H9 (cell line): ENCODE data around the gene DMBT1. TPM values are rescaled to one million over a fixed set of nuclear protein-coding genes. Genes with fewer than 3 reads are reported as not detected.

Source experiments
- DNase-seq: peaks from one replicate; pipeline ENCODE4 v3.0.0-alpha.2; 2017
- H2AFZ ChIP-seq: one replicate; pipeline ENCODE4 v1.6.1; 2013; ENCODE audit warnings: mild to moderate bottlenecking, low read length, control low read depth, moderate library complexity
- H2AK5ac ChIP-seq: 2 replicates; pipeline ENCODE4 v1.6.1; 2013; ENCODE audit warnings: low read length, control low read depth, mixed read lengths; ENCODE audit not compliant: insufficient read length
- H2BK120ac ChIP-seq: one replicate; pipeline ENCODE4 v1.6.1; 2013; ENCODE audit warnings: low read depth, mild to moderate bottlenecking, low read length, control low read depth, inconsistent platforms; ENCODE audit not compliant: poor library complexity, severe bottlenecking
- H2BK12ac ChIP-seq: 2 replicates; pipeline ENCODE4 v1.6.1; 2013; ENCODE audit warnings: low read length, control low read depth, mixed read lengths, low read depth; ENCODE audit not compliant: insufficient read length
- H2BK15ac ChIP-seq: 2 replicates; pipeline ENCODE4 v1.6.1; 2013; ENCODE audit warnings: low read depth, low read length, control low read depth
- H2BK20ac ChIP-seq: one replicate; pipeline ENCODE4 v1.6.1; 2013; ENCODE audit warnings: low read depth, mild to moderate bottlenecking, low read length, control low read depth, inconsistent platforms; ENCODE audit not compliant: poor library complexity, severe bottlenecking
- H2BK5ac ChIP-seq: 2 replicates; pipeline ENCODE4 v1.6.1; 2013; ENCODE audit warnings: low read length, control low read depth, mixed read lengths; ENCODE audit not compliant: insufficient read length
- H3K14ac ChIP-seq: 2 replicates; pipeline ENCODE4 v1.6.1; 2013; ENCODE audit warnings: low read length, control low read depth; ENCODE audit not compliant: insufficient read depth
- H3K18ac ChIP-seq: 2 replicates; pipeline ENCODE4 v1.6.1; 2013; ENCODE audit warnings: low read depth, mild to moderate bottlenecking, mixed read lengths, low read length, control low read depth; ENCODE audit not compliant: insufficient read length
- H3K23ac ChIP-seq: 2 replicates; pipeline ENCODE4 v1.6.1; 2013; ENCODE audit warnings: low read length, control low read depth, mixed read lengths, low read depth; ENCODE audit not compliant: insufficient read length
- H3K23me2 ChIP-seq: 2 replicates; pipeline ENCODE4 v1.6.1; 2013; ENCODE audit warnings: low read depth, mild to moderate bottlenecking, mixed read lengths, low read length, control low read depth; ENCODE audit not compliant: insufficient read length, poor library complexity, severe bottlenecking
- H3K27ac ChIP-seq: 2 replicates; pipeline ENCODE4 v1.5.1; 2013; ENCODE audit warnings: low read length, control low read depth, mixed read lengths, low read depth; ENCODE audit not compliant: insufficient read length
- H3K27me3 ChIP-seq: 2 replicates; pipeline ENCODE4 v1.6.1; 2013; ENCODE audit warnings: low read length, control low read depth, inconsistent platforms; ENCODE audit not compliant: insufficient read depth
- H3K4ac ChIP-seq: 2 replicates; pipeline ENCODE4 v1.6.1; 2013; ENCODE audit warnings: low read depth, mild to moderate bottlenecking, control low read depth, inconsistent platforms, low read length, moderate library complexity
- H3K4me1 ChIP-seq: 2 replicates; pipeline ENCODE4 v1.6.1; 2013; ENCODE audit warnings: low read length, control low read depth, inconsistent platforms; ENCODE audit not compliant: insufficient read depth
- H3K4me2 ChIP-seq: 2 replicates; pipeline ENCODE4 v1.6.1; 2013; ENCODE audit warnings: low read length, control low read depth, mixed read lengths; ENCODE audit not compliant: insufficient read length, insufficient read depth
- H3K56ac ChIP-seq: 2 replicates; pipeline ENCODE4 v1.6.1; 2013; ENCODE audit warnings: low read depth, mild to moderate bottlenecking, mixed read lengths, low read length, control low read depth; ENCODE audit not compliant: insufficient read length
- H3K79me1 ChIP-seq: 2 replicates; pipeline ENCODE4 v1.6.1; 2013; ENCODE audit warnings: low read depth, mild to moderate bottlenecking, moderate library complexity, low read length, control low read depth, inconsistent platforms; ENCODE audit not compliant: insufficient read depth, poor library complexity, severe bottlenecking
- H3K79me2 ChIP-seq: 2 replicates; pipeline ENCODE4 v1.6.1; 2013; ENCODE audit warnings: low read length, control low read depth, inconsistent platforms; ENCODE audit not compliant: insufficient read depth
- H3K9ac ChIP-seq: 2 replicates; pipeline ENCODE4 v1.6.1; 2013; ENCODE audit warnings: low read length, control low read depth, mixed read lengths; ENCODE audit not compliant: insufficient read length; ENCODE audit errors: extremely low read depth
- H3K9me3 ChIP-seq: one replicate; pipeline ENCODE4 v1.6.1; 2013; ENCODE audit warnings: low read depth, low read length, inconsistent platforms; ENCODE audit not compliant: control insufficient read depth
- H3T11ph ChIP-seq: one replicate; pipeline ENCODE4 v1.6.1; 2013; ENCODE audit warnings: mild to moderate bottlenecking, low read length, control low read depth, inconsistent platforms
- H4K20me1 ChIP-seq: one replicate; pipeline ENCODE4 v1.6.1; 2013; ENCODE audit not compliant: control insufficient read depth, insufficient read length, insufficient read depth
- H4K5ac ChIP-seq: 2 replicates; pipeline ENCODE4 v1.6.1; 2013; ENCODE audit warnings: low read depth, mild to moderate bottlenecking, mixed read lengths, low read length, control low read depth; ENCODE audit not compliant: insufficient read length
- H4K8ac ChIP-seq: replicated peaks from 2 replicates; pipeline ENCODE4 v1.6.1; 2013; ENCODE audit warnings: low read length, control low read depth, mixed read lengths, low read depth; ENCODE audit not compliant: insufficient read length
- H4K91ac ChIP-seq: 2 replicates; pipeline ENCODE4 v1.6.1; 2013; ENCODE audit warnings: low read depth, mild to moderate bottlenecking, moderate library complexity, mixed read lengths, low read length, control low read depth; ENCODE audit not compliant: insufficient read length
- H3K27ac Mint-ChIP-seq, 3 experiments: 2 replicates in 2 of 3; 3 replicates in 1 of 3; pipeline ENCODE4 v1.8.0; 2020 to 2021; ENCODE audit warnings: mixed read lengths in 3 of 3, mild to moderate bottlenecking in 1 of 3, moderate library complexity in 1 of 3
- H3K27me3 Mint-ChIP-seq: 2 replicates; pipeline ENCODE4 v1.8.0; 2021; ENCODE audit warnings: low read depth, mild to moderate bottlenecking, moderate library complexity, mixed read lengths
- H3K36me3 Mint-ChIP-seq, 3 experiments: 2 replicates in 2 of 3; 3 replicates in 1 of 3; pipeline ENCODE4 v1.8.0; 2020 to 2021; ENCODE audit warnings: low read depth in 3 of 3, mixed read lengths in 3 of 3; ENCODE audit not compliant: insufficient read depth in 1 of 3
- H3K4me1 Mint-ChIP-seq, 2 experiments: 2 replicates each; pipeline ENCODE4 v1.8.0; 2020; ENCODE audit warnings: mixed read lengths in 2 of 2
- H3K4me3 Mint-ChIP-seq, 2 experiments: 2 replicates in 1 of 2; 3 replicates in 1 of 2; pipeline ENCODE4 v1.8.0; 2020 to 2021; ENCODE audit warnings: mild to moderate bottlenecking in 2 of 2, mixed read lengths in 2 of 2, moderate library complexity in 1 of 2
- H3K9me3 Mint-ChIP-seq, 2 experiments: 2 replicates in 1 of 2; 3 replicates in 1 of 2; pipeline ENCODE4 v1.8.0; 2020; ENCODE audit warnings: mild to moderate bottlenecking in 2 of 2, mixed read lengths in 2 of 2, moderate library complexity in 1 of 2
- CTCF ChIP-seq: fragments of 200-600 bp; sonication (generic); conservative IDR thresholded peaks from 3 replicates; pipeline ENCODE4 v1.8.0; 2021; ENCODE audit warnings: antibody characterized with exemption, mild to moderate bottlenecking
- WGBS: extraction: QIAGEN DNeasy Blood & Tissue Kit; methylation state at CpG from one replicate; pipeline ENCODE4 v1.1.7; 2013; ENCODE audit warnings: missing lambda C conversion rate, low lambda C conversion rate, mixed read lengths; ENCODE audit not compliant: insufficient read length; ENCODE audit errors: extremely low coverage; 5-methylcytosine and 5-hydroxymethylcytosine counted together
- total RNA-seq: library from RNA; stranded (reverse); gene quantifications from 2 replicates; pipeline ENCODE4 v1.2.1, GENCODE V29; 2021

Gene DMBT1
- total RNA-seq, 1 experiment from 2014 or later = 0.04 TPM

GRCh38 chr10:122521011-122521410 lies 39.5 kb upstream of the DMBT1 start:
- Histone ChIP-seq H3K14ac (no peak overlapping the region), H3K56ac (no peak overlapping the region), H2BK20ac (no peak overlapping the region), H3K9ac (no peak overlapping the region), H3K9me3 (no peaks in the 10 kb centered on the region), H3K18ac (no peak overlapping the region), H3K4ac (no peak overlapping the region), H3K4me1 (no peaks in the 10 kb centered on the region), H2BK15ac (no peak overlapping the region), H3K23ac (no peak overlapping the region), H2AK5ac (no peak overlapping the region), H4K91ac (no peak overlapping the region), H3K27ac (no peak overlapping the region), H4K20me1 (no peaks in the 10 kb centered on the region), H3K4me2 (no peak overlapping the region), H3K23me2 (no peaks in the 10 kb centered on the region), H3K79me1 (no peaks in the 10 kb centered on the region), H4K5ac (no peak overlapping the region), H3T11ph (no peak overlapping the region), H2AFZ (no peak overlapping the region), H3K27me3 (no peaks in the 10 kb centered on the region), H3K79me2 (no peaks in the 10 kb centered on the region), H2BK5ac (no peak overlapping the region), H2BK120ac (no peak overlapping the region), H2BK12ac (no peak overlapping the region), H4K8ac (no peak overlapping the region)
- peaks cover 5 to 8% of the 10 kb centered on the region in 2 experiments; a peak in 2 of 4 replicates for H3K4me1 Mint-ChIP-seq
- no peak overlapping the region for H3K4me3 Mint-ChIP-seq
- DNase-seq = no peak
- no peak overlapping the region for H3K27ac Mint-ChIP-seq
- peaks cover 4 to 8% of the 10 kb centered on the region in 2 experiments; a peak in 4 of 5 replicates for H3K9me3 Mint-ChIP-seq
- TF ChIP-seq CTCF = no peak
- H3K27me3 Mint-ChIP-seq = peaks cover 4% of the 10 kb centered on the region
- H3K36me3 Mint-ChIP-seq = peaks cover 0 to 2% (median 0%) of the 10 kb centered on the region in 3 experiments; a peak in 3 of 7 replicates
- no CpG with 5 or more reads among the region's 3 CpGs for WGBS
